HCEC 1CT (cell line): ENCODE data around the gene NR2F2.

Experiments used
- DNase-seq: peaks from one replicate; pipeline ENCODE4 v3.0.0-alpha.2; 2017

Gene NR2F2

DNA sequence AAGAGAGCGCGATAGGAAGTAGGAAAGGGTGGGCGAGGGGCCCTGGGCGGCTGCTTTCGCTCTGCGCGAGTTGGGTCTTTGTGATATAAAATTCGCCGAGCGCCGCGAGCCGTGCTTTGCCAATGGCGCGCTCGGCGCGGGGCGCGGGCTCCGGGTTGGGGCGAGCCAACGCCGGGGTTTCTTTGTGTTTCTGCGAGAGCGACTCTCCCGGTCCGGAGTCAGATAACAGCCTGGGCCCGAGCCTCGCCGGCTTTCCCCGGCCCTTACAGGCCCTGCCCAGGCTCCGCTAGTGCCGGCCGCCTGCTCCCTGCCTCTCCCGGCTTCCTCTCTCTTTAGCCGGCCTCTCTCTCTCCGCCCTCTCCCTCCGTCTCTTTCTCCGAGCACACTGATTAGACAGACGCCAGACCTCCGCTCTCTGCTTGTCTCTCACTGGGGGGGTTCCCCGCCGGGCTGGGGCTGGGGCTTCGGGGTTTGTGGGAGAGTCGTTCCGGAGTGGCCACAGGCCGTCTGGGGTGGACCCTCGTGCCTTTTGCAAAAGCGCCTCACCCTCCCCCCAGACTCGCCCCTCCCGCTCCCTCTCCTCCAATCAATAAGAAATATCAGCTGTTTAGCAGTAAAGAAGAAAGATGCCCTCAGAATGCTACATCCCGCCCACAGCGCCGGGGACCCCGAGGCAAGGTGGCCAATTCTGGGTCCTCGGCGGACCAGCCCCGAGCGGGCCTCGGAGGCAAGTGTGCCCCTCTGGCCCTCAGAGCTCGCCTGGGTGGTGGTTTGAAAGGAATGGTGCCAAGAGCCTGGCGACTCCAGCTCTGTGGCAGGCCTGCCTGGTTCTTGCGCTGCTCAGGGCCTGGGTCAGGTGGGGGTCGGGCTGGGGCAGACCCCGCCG lies 2.9 kb downstream of the NR2F2 start:
- peak; percentile 23 for DNase-seq

DNA sequence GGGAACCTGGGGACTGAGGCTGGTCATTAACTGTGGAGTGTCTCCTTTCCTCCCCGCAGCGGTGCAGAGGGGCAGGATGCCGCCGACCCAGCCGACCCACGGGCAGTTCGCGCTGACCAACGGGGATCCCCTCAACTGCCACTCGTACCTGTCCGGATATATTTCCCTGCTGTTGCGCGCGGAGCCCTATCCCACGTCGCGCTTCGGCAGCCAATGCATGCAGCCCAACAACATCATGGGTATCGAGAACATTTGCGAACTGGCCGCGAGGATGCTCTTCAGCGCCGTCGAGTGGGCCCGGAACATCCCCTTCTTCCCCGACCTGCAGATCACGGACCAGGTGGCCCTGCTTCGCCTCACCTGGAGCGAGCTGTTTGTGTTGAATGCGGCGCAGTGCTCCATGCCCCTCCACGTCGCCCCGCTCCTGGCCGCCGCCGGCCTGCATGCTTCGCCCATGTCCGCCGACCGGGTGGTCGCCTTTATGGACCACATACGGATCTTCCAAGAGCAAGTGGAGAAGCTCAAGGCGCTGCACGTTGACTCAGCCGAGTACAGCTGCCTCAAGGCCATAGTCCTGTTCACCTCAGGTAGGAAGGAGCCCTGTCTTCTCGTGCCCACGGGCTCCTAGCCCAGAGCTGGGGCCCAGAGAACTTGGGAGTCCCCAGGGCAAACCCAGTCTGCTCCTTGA lies 3.7 kb downstream of the NR2F2 start:
- DNase-seq, result peak; percentile 10

DNA sequence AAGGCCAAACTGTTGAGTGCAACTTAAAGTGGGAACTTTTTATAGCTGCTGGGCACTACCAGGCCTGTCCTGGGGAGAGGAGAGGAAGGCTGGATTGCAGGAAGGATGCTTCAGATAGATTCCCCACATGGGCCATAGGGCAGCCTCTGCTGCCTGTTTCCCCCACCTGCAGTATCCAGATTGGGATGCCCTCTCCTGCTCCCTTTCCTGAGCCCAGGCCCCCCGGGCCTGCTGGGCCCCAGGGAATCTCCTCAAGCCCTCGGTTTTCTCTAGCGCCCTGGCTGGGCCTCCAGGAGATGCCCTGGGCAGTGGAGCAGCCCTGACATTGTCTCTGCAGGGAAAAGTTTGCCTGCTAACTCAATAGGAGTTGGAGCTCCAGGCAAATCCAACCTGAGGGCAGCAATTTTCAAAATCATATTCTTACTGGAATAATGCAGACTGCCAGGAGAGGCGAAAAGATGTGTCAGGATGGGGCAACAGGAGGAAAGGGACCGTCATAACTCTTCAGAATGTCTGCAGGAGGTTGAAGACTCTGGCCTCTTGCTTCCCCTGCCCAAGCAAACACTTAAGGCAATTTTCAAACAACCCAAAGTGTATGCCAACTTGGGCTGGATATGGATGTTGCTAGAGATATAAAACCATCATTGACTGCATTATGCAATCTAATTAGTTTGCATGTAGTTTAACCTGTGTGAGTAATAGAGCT lies 4.4 kb downstream of the NR2F2 start:
- peak; percentile 17 for DNase-seq

DNA sequence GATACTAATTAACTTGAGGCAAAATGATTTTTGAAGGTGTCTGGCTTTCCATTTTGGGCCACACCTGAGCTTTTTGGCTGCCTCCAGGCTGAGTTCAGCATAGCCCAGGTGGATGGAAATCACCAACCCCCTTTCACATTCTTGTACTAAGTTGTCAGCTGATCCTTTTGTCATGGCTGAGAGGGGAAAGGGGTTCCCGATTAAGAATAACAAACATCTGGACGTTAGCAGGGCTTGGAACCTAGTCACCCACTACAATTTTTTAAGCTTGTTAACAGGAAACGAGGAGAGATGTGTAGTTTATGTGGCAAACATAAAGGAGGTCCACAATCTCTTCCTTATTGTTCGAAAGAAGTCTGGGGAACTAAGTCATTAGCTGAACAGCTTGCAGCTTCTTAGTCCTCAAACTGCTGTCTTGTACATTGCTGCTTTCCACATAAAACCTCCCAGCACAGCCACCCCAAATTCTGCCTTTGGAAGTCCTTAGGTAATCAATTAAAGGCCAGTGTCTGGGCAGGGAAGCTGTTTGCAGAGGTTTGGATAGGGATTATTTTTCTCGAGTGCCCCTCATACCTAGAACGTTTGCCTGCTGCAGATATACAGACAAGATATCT lies 5.0 kb downstream of the NR2F2 start:
- peak; percentile 56 for DNase-seq

DNA sequence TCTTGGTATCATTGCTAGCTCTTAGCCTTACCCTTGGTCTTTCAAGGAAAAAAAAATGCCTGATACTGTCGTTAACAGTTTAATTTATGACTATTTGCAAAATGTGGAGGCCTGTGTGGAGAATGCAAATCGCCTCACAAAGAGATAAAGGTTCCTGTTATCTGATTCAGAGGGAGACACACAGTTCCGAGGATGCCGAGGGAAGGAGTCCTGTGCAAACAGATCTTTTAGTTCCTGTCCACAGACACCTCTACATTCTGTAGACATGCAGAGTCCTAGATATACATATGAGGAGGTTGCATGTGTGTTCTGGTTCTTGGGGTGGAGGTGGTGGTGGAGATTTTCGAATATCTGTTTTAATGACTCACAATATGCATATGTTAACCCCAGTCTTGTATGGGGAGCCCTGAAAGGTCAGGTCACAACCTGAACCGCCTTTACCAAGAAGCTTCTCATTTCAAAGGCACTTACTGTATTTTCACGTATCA lies 5.7 kb downstream of the NR2F2 start:
- peak; percentile 59 for DNase-seq

DNA sequence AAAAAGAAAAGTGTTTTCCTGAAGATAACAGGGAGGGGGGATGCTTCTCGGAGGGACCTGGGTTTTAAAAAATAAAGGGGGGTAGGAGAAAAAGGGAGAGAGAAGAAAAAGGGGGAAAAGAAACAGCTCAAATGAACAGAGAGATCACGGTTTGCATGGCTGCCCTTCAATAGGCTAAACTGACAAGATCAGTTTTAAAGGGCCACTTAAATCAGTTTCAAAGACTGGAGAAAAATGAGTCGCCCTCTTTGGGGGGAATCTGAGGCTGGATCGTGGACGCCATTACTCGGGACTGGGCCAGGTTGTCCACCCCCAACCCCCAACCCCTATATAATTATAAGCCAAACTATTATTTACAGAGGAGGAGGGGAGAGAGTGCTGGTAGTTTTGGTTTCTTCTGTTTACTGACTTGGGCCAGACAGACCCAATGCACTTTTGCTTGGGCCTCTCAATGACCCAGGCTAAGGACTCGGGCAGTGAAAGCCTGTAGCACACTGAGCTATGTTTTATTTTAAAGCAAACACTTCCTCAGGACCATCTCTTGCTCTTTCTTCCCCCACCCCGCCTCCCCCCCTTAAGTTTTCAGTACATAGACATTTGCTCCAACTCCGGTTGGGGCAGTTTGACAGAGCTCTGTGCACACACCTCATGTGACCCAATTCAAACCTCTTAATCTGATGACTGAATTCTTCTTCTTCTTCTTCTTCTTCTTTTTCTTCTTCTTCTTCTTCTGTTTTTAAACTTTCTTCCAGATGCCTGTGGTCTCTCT lies 6.3 kb downstream of the NR2F2 start:
- DNase-seq, result peak; percentile 41

DNA sequence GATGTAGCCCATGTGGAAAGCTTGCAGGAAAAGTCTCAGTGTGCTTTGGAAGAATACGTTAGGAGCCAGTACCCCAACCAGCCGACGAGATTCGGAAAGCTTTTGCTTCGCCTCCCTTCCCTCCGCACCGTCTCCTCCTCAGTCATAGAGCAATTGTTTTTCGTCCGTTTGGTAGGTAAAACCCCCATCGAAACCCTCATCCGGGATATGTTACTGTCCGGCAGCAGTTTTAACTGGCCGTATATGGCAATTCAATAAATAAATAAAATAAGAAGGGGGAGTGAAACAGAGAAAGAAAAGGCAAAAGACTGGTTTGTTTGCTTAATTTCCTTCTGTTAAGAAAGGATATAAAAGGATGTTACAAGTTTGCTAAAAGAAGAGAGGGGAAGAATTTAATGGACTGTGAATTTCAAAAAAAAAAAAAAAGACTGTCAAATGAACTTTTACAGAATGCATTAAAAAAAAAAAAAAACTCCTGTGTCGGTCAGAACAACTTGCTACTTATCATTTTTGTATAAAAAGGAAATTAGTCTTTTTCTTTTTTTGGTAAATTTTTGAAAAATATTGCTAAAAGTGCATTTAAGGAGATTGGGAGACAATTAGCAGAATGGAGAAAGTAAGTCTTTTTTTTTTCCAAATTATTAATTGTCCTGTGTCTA lies 7.0 kb downstream of the NR2F2 start:
- peak; percentile 36 for DNase-seq

DNA sequence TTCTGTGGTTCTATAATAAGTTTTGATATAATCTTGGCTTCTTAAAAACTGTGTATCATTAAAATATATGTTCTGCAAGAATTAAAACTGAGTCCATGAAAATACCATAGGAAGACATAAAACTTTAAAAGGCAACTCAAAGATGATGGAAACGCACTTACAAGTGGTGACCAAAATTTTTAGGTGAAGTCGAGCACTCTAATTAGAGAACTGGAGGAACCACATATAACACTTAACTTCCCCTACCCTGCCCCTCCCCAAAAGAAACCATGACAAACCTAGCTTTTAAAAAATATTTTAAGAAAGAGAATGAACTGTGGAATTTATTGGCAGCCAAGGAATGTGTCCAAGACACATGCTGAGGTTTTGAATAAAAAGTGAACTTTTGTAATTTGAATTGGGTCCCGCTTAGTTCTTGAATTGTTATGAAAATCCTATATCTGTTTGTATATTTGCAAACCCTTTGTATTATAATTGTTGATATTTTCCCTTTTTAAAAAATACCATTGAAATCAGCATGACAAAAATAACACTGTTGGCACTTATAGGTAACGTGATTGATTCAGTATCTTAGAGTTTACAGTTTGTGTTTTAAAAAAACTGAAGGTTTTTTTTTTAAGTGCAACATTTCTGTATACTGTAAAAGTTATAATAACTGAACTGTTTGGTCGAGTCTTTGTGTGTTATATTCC lies 7.7 kb downstream of the NR2F2 start:
- peak; percentile 19 for DNase-seq

DNA sequence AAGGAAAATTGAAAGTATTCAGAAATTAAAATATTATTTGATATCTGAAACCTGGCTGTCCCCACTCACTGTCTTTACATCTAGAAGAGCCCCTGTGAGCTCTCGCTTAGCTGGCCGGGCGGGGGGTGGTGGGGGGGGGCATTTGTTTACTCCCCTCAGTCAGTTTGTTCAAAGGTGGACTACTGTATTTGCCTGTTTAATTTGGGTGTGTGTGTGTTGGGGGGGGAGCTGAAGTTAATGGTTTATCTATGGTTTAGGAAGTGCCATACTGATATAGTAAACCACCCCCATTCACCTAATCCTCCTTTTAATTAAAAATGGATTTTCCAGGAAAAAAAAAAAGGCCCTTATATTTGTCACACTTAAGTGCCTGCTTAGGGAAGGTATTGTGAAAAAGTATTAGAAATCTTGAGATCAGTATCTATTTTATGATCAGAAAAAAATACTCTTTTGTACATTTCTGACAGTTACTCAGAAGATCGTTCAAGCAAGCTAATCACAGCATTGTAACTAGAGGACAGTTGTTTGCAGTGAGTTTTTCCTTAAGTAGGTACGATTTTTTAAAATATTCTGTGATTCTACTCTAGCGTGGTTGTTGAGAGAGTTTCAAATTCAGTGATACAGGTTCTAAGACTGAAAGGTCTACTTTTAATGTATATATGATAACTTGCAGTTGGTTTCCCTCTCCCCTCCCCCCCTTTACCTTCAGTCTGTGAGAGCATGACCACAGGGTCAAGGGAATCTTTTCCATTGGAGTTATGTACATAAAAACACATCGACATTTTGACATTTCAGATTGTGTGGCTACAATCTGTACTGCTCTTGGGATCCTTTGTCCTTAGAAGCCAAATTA lies 8.5 kb downstream of the NR2F2 start:
- DNase-seq, result peak; percentile 34

DNA sequence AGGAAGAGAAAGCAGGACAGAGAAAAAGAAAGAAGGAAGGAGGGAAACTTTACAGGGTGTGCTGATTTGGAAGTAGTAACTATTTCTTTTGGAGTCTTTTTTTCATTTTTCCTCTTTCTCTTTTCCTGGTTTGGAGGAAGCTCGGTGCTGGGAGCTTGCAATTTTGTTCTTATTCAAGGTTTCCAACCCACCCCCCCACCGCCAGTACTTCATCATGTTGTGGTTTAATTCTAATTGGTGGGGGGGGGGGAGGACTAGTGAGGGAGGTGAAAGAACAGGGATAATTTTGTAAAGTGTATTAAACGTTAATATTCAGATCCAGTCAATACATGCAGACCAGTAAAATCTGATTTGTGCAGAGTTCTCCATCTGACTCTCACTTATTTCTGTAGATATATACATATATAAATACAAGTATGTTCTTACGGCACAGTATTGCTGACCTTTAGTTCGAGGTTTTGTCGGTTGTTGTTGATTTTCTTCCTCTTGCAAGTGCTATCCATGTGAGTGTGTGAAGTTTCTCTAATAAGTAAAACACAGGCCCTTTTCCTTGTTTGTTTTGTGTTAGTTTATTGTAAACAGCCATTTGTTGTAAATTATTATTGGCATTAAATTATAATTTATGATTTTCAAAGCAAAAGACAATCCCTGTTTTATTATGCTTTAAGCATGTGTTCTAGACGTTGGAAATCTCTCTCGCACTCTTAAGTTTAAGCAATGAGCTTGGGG lies 9.3 kb downstream of the NR2F2 start:
- peak; percentile 23 for DNase-seq

DNA sequence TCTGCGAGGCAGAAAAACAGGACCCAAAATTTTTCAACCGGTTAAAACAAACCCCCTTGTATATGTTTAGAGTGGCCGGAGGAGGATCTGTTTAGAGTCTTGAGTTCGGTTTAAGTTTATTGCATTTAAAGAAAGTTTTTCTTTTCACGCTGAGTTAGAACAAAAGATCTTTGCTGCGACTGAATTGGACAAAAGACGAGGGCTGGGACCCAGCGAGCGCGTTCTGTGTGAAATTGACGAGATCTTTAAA lies 9.8 kb downstream of the NR2F2 start:
- no peak for DNase-seq

DNA sequence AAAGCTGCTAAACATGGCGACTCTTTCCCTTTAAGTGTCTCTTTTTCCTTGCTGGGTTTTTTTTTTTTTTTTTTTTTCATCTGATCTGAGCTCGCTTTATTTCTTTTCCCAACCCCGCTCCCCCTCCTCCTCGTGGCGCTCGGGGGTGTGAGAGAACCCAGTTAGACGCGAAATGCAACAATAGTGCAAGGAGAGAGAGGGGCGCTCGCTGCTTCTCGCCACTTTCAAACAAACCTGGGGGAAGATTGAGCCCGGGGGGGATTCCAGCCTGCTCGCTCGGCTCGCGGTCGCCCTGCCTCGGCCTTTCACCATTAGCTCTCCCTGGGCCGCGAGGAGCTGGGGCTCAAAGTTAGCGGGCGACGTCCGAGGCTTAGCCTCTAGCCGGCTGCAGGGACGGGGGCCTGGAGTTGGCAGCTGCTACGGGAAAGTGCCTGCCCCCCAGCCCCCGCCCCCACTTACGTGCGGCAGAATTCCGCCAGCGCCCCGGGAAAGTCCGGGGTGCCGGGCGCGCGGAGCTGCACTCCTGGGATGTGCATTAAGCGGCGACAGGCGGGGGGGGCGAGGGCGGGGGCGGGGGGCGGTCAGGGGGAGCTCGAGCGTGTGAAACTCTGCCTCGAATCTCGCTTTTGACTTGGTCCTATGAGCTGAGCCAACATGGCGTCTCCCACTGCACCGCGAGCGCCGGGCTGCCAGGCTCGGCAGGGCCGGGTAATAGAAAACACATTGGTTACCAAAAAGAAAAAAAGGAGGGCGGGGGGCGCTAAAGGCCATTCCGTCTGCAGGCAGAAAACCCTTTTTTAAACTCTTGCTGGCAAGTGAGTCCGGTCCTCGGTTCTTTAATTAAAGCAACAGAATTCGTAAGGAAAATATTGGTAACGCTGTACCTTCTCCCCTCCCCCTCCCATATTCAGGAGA lies 10.4 kb downstream of the NR2F2 start:
- peak; percentile 69 for DNase-seq

DNA sequence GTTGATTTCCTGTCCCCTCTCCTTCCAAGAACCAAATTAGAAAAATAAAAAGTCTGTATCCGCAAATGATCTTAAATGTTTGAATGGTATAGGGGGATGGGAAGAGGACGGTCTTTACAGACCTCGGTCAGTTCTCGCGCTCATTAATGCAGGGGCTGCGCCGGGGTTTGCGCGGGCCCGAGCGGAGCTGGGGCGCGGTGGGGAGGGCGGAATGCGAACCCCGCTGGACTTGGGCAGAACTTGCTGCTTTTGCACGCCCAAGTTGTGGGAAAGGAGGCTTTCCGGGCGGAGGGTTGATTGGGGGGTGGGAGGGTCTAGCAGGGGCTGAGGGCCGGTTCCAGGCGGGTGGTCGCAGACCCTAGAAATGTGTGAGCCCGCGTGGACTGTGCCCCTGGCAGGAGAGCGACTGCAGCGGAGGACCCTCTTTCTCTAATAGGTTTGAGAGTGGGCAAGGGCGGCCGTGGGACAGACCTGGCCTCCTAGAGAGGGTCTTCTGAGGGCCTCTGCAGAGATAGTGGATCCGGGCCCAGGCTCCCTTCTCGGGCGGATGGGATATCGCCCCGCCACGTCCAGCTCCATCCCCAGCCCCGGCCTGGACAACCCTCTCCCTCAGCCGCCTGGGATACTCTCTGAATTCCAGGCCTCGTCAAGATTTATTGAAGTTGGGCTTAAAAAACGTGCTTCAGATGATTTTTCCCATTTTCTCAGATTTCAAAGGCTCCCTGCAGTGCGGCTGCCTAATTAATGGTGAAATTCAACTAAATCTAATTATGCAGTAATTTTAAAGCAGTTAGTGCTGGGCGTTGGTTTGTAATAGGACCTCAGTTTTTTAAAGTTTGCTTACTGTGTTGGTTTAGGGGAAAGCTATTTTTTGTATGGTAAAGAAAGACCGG lies 11.3 kb downstream of the NR2F2 start:
- peak; percentile 62 for DNase-seq

DNA sequence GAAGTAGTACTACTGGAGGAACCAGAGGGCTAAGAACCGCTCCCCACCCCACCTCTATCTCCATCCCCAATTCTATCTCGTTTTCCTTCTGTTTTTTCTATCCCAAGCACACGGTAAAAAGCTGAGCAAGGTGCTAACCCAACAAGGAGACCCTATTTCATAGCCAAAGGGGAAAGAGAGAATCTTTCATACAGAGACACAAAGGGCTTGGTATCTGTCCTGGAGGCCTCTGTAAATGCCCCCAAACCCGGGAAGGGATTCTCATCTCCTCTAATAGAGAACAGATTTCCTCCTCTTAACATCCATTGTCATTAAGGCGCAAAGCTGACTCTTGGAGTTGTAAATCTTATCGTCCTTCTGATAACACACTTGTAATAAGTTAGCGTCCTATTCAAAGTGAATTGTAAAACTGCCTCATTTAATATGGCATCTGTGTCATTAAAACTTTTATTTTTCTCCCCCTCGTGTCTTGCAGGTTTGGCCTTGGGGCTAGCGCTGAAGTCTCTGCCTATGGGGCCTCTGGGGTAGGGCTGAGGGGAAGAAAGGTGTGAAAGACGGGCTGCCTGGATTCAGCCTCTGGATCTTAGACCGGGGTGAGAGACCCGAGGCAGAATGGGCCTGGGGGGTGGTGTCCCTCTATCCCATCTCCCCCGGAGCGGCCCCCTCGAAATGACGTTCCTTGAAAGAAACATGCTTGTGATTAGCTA lies 12.1 kb downstream of the NR2F2 start:
- DNase-seq, result peak; percentile 26

DNA sequence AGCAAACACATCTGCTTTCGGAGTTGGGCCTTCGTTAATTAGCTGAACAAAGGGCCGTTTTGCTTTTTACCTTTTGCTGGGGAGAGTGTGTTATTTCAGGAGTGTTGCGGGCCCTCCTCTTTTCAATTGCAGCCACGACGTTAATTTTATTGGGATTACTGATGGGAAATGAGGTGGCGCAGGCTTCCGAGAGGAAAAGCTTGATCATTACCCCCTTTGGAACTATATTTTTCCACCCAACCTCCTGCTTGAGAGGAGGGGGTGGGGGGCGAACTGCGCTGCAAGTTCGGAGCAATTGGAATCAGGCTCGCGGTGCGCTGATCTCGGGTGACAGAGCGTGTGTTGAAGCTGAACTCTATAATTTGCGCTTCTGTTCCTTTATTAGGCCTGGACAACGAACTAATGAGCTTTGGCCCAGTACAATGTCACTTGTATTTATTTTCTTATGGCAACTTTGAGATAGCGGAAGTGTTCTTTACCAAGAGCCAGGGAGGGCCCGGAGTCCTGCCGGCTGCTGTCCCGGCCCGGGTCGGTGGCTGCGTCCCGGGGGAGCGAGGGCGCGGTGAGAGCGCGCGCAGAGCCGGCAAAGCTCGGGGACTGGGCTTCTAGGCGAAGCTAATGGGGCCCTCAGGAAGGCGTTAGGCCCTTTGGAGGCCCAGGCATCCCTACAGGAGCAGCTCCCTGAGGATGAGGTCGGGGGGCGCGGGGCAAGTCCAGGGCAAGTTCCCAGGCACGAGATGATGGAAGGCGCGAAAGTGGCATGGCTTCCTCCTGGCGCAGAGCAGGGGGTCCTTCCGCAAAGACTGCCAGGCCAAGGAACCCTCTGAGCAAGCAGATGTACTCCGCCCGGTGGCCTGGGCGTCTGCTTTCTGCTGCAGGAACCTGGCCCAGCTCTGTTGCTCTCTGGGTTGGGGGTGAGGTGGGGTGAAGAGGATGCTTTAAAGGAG lies 12.9 kb downstream of the NR2F2 start:
- DNase-seq, result peak; percentile 45
